Gastroesophageal sphincter (tissue), 3 donors: Measurements from ENCODE around the gene DBNDD2.

ENCODE experiments used
- CTCF ChIP-seq, 4 experiments: fragments of 200-600 bp in 2 of 4; fragments of 450-650 bp in 2 of 4; sonication (generic) in 1 of 4; IDR thresholded peaks; one replicate each; pipeline ENCODE4 v1.5.1; 2017 to 2019; ENCODE audit warnings: antibody characterized with exemption in 4 of 4, mild to moderate bottlenecking in 2 of 4, moderate library complexity in 2 of 4
- EP300 ChIP-seq: sonication (generic); formaldehyde crosslinking; IDR thresholded peaks from one replicate; pipeline ENCODE4 v1.6.1; 2017; ENCODE audit warnings: antibody characterized with exemption, mild to moderate bottlenecking
- POLR2A ChIP-seq, 2 donors: fragments of 450-650 bp; IDR thresholded peaks; one replicate each; pipeline ENCODE4 v1.6.1; 2017; ENCODE audit warnings: antibody characterized with exemption in 2 of 2, mild to moderate bottlenecking in 2 of 2, moderate library complexity in 1 of 2
- POLR2AphosphoS5 ChIP-seq: sonication (generic); formaldehyde crosslinking; IDR thresholded peaks from one replicate; pipeline ENCODE4 v1.6.1; 2017; ENCODE audit warnings: antibody characterized with exemption

- TF ChIP-seq CTCF (IDR thresholded peaks at IDR 0.05): no peak
- TF ChIP-seq POLR2A (IDR thresholded peaks at IDR 0.05): no peak
- TF ChIP-seq EP300: no peak
- TF ChIP-seq POLR2AphosphoS5: no peak
Observed at GRCh38 chr20:45425561-45425960, 17.5 kb downstream of the DBNDD2 start.
